HCT116 (cell line): ENCODE measurements around the gene DPYSL5.

ENCODE experiments used
- CTCF ChIP-seq, 3 experiments: fragments of 200-600 bp in 1 of 3; sonication (generic) in 1 of 3; IDR thresholded peaks in 2 of 3; conservative IDR thresholded peaks in 1 of 3; 2 replicates each; pipeline ENCODE4 v1.5.1; 2012 to 2017; ENCODE audit warnings: low read depth in 2 of 3, low read length in 2 of 3, antibody characterized with exemption in 1 of 3, borderline replicate concordance in 1 of 3, control low read depth in 1 of 3, mild to moderate bottlenecking in 1 of 3, mixed read lengths in 1 of 3, mixed run types in 1 of 3, moderate library complexity in 1 of 3; ENCODE audit not compliant: insufficient read depth in 1 of 3
- EZH2phosphoT487 ChIP-seq: fragments of 200-600 bp; IDR thresholded peaks from 2 replicates; pipeline ENCODE4 v1.6.1; 2018; ENCODE audit warnings: antibody characterized with exemption, borderline replicate concordance
- FOSL1 ChIP-seq: IDR thresholded peaks from 2 replicates; pipeline ENCODE4 v1.6.1; 2012; ENCODE audit warnings: low read depth
- POLR2A ChIP-seq: IDR thresholded peaks from 2 replicates; pipeline ENCODE4 v1.7.0; 2011; ENCODE audit warnings: borderline replicate concordance; ENCODE audit not compliant: insufficient read depth, insufficient read length; ENCODE audit errors: extremely low read depth
- POLR2AphosphoS5 ChIP-seq: IDR thresholded peaks from 2 replicates; pipeline ENCODE4 v1.6.1; 2011; ENCODE audit warnings: mild to moderate bottlenecking, low read depth, low read length, moderate library complexity
- YY1 ChIP-seq: IDR thresholded peaks from 2 replicates; pipeline ENCODE4 v1.6.1; 2011; ENCODE audit warnings: low read length, low read depth, moderate library complexity, mild to moderate bottlenecking; ENCODE audit not compliant: insufficient replicate concordance; ENCODE audit errors: extremely low read depth

- no peak for TF ChIP-seq EZH2phosphoT487
- TF ChIP-seq CTCF (IDR thresholded peaks at IDR 0.05 in 2 of 3, conservative IDR thresholded peaks at IDR 0.05 in 1 of 3; ENCODE audit: borderline replicate concordance in 1 of 3, insufficient read depth in 1 of 3, low read depth in 2 of 3, low read length in 2 of 3): no peak
- no peak for TF ChIP-seq POLR2A
- no peak for TF ChIP-seq YY1
- TF ChIP-seq FOSL1: no peak
- TF ChIP-seq POLR2AphosphoS5: no peak
These were observed 16.3 kb downstream of the DPYSL5 start for GRCh38 chr2:26864226-26864625.
